ENCODE data around the gene HHATL.

HHATL gene

DNA sequence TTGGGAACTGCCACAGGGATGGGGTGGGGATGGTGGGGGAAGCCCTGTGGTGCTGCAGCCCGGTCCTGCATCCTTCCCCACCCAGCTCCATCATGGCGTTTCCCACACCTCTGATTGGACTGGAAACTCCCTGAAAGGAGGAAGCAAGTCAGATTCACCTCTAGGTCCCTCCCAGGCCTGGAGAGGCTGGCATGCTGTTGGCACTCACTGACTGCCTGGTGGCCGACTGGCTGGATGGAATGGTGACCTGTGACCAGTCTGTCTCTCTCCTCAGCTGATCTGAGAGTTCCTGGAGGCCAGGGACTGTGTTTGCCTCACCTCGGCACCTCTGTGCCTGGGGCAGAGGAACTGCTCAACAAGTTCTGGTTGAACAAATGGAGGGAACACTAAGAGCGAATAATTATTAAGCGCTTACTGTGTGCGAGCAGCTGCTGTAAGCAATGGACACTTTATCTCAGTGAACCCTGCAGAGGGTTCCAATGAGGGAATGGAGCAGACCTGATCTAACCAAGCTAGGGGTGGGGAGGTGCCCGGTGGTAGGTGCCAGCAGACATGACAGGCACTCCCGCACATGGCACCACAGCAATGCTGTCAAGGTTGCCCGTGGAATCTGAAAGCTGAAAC, 3.5 kb upstream of the HHATL start:
- 85% methylated on average over 10 of the region's 10 CpGs for WGBS
- Histone ChIP-seq H3K4ac (ENCODE audit: low read depth in 1 of 2, low read length in 2 of 2) (no peak overlapping the region), H2BK120ac (ENCODE audit: low read depth, low read length) (no peak overlapping the region), H3K18ac (ENCODE audit: low read depth in 1 of 2, low read length in 2 of 2) (no peak overlapping the region), H3K4me1 (ENCODE audit: control insufficient read depth, insufficient read depth, low read depth, low read length) (peaks cover 5% of the 10 kb centered on the region), H3K79me1 (replicated peaks; ENCODE audit: low read length, poor library complexity, severe bottlenecking) (no peaks in the 10 kb centered on the region), H3K23ac (ENCODE audit: low read length in 2 of 2) (no peak overlapping the region), H3K9ac (ENCODE audit: low read length) (no peak overlapping the region), H2AK5ac (ENCODE audit: low read length, severe bottlenecking) (no peak overlapping the region), H4K91ac (ENCODE audit: low read length) (no peak overlapping the region), H2BK12ac (ENCODE audit: low read length in 2 of 2) (no peak overlapping the region), H2BK15ac (ENCODE audit: low read depth, poor library complexity, severe bottlenecking) (no peak overlapping the region), H4K8ac (ENCODE audit: low read length) (no peak overlapping the region), H3K27me3 (ENCODE audit: control insufficient read depth in 1 of 2, insufficient read depth in 1 of 2, low read length in 2 of 2) (peaks cover 14 to 63% of the 10 kb centered on the region in 2 experiments), H3K36me3 (ENCODE audit: control insufficient read depth in 1 of 2, insufficient read depth in 2 of 2, low read depth in 1 of 2, low read length in 2 of 2) (no peaks in the 10 kb centered on the region), H2BK5ac (ENCODE audit: low read depth, low read length, poor library complexity, severe bottlenecking) (no peak overlapping the region), H3K14ac (ENCODE audit: low read length in 2 of 2) (no peak overlapping the region), H3K9me3 (ENCODE audit: control insufficient read depth, low read length) (no peaks in the 10 kb centered on the region), H3K27ac (ENCODE audit: low read length, poor library complexity, severe bottlenecking) (no peak overlapping the region), H3K4me3 (ENCODE audit: insufficient read depth in 1 of 2, low read depth in 1 of 2, low read length in 2 of 2) (no peak overlapping the region), H3K4me2 (ENCODE audit: low read length, poor library complexity, severe bottlenecking) (no peak overlapping the region), H2AFZ (ENCODE audit: low read depth, low read length) (no peak overlapping the region)
- no peak for DNase-seq

DNA sequence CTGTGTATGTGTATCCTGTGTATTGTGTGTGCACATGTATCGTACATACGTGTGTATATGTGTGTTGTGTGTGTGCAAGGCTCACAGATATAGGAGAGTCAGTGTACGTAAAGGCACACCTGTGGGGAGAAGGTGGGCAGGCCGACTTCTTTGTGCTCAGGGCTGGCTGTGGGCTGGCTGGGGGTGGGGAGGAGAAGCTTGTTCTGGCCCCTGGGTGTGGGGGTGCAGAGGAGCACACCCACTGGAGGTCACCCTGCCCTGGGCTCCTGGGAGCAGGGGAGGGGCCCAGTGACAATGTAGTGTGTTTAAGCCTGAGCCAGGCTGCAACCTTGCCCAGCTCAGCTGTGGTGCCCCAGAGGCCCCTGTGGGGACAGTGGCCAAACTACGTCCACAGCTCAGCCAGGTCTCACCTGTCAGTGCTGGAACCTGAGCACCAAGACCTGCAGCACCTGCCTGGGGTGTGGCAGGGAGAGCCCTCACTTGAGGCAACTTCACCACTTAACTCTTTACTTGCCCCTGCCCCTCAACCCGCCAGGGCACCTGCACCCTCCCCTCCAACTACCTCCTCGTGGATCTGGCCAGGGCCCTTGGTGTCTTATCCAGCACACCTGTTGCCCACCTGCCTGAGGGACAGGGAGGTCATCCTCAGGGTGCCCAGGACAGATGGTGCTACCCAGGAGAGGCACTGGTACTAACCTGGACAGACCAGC, 2.6 kb upstream of the HHATL start:
- no peak overlapping the region for H3K4me3 ChIP-seq (ENCODE audit: insufficient read depth in 1 of 2, low read depth in 1 of 2, low read length in 2 of 2)
- WGBS = 66% methylated on average over 7 of the region's 7 CpGs

DNA sequence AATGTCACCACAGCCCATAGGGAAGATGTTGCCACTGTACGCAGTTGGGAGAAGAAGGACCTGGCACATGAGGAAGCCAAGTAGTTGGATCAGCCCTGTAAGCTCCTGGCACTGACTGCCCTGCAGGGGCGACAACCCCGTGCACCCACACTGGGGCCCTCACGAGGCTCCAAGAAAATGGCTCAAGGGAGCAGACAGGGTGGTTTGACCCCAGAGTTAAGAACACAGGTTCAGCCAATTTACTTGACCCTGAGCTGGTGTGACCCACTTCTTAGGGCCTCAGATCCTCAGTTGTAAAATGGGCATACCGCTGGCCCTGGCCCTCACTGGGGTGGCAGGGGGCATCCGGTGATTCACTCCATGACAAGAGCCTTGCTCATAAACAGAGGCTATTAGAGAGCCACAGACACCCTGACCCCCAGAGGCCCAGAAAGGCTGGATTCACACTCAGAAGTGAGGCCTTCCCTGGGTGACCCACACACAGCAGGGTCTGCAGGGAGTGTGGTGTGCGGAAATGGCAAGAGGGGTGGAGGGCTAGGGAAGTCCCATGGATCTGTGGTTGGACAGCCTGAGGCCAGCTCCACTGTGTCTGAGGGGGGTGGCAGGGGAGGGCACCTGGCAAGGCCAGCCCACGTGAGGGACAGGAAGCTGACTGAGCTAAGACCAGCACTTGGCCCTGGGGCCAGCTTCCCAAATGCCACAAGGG, 1.7 kb upstream of the HHATL start:
- H3K4ac ChIP-seq (ENCODE audit: low read depth in 1 of 2, low read length in 2 of 2) = no peak overlapping the region
- H3K9ac ChIP-seq (ENCODE audit: low read length) = no peak overlapping the region
- peaks cover 14 to 70% of the 10 kb centered on the region in 2 experiments for H3K27me3 ChIP-seq (ENCODE audit: control insufficient read depth in 1 of 2, insufficient read depth in 1 of 2, low read length in 2 of 2)
- WGBS = 83% methylated on average over 8 of the region's 8 CpGs
- H2AFZ ChIP-seq (ENCODE audit: low read depth, low read length) = no peak overlapping the region
- H4K91ac ChIP-seq (ENCODE audit: low read length) = no peak overlapping the region
- H3K36me3 ChIP-seq (ENCODE audit: control insufficient read depth in 1 of 2, insufficient read depth in 2 of 2, low read depth in 1 of 2, low read length in 2 of 2) = no peaks in the 10 kb centered on the region
- H3K27ac ChIP-seq (ENCODE audit: low read length, poor library complexity, severe bottlenecking) = no peak overlapping the region
- peaks cover 5% of the 10 kb centered on the region for H3K4me1 ChIP-seq (ENCODE audit: control insufficient read depth, insufficient read depth, low read depth, low read length)
- no peak overlapping the region for H3K4me3 ChIP-seq (ENCODE audit: insufficient read depth in 1 of 2, low read depth in 1 of 2, low read length in 2 of 2)
- H3K23ac ChIP-seq (ENCODE audit: low read length in 2 of 2) = no peak overlapping the region
- no peak overlapping the region for H2AK5ac ChIP-seq (ENCODE audit: low read length, severe bottlenecking)
- DNase-seq = no peak
- H3K14ac ChIP-seq (ENCODE audit: low read length in 2 of 2) = no peak overlapping the region
- H2BK12ac ChIP-seq (ENCODE audit: low read length in 2 of 2) = no peak overlapping the region
- no peak overlapping the region for H4K8ac ChIP-seq (ENCODE audit: low read length)
- no peaks in the 10 kb centered on the region for H3K79me1 ChIP-seq (replicated peaks; ENCODE audit: low read length, poor library complexity, severe bottlenecking)
- no peak overlapping the region for H2BK5ac ChIP-seq (ENCODE audit: low read depth, low read length, poor library complexity, severe bottlenecking)
- no peak overlapping the region for H2BK15ac ChIP-seq (ENCODE audit: low read depth, poor library complexity, severe bottlenecking)
- no peak overlapping the region for H3K4me2 ChIP-seq (ENCODE audit: low read length, poor library complexity, severe bottlenecking)
- no peak overlapping the region for H2BK120ac ChIP-seq (ENCODE audit: low read depth, low read length)
- no peak overlapping the region for H3K18ac ChIP-seq (ENCODE audit: low read depth in 1 of 2, low read length in 2 of 2)
- H3K9me3 ChIP-seq (ENCODE audit: control insufficient read depth, low read length) = no peaks in the 10 kb centered on the region

More for the DNA sequence above, 2.6 kb upstream of the HHATL start:
- DNase-seq = no peak
- Histone ChIP-seq H2BK5ac (ENCODE audit: low read depth, low read length, poor library complexity, severe bottlenecking) (no peak overlapping the region), H3K79me1 (replicated peaks; ENCODE audit: low read length, poor library complexity, severe bottlenecking) (no peaks in the 10 kb centered on the region), H3K36me3 (ENCODE audit: control insufficient read depth in 1 of 2, insufficient read depth in 2 of 2, low read depth in 1 of 2, low read length in 2 of 2) (no peaks in the 10 kb centered on the region), H3K27me3 (ENCODE audit: control insufficient read depth in 1 of 2, insufficient read depth in 1 of 2, low read length in 2 of 2) (peaks cover 14 to 67% of the 10 kb centered on the region in 2 experiments), H2BK15ac (ENCODE audit: low read depth, poor library complexity, severe bottlenecking) (no peak overlapping the region), H4K91ac (ENCODE audit: low read length) (no peak overlapping the region), H3K9me3 (ENCODE audit: control insufficient read depth, low read length) (no peaks in the 10 kb centered on the region), H3K18ac (ENCODE audit: low read depth in 1 of 2, low read length in 2 of 2) (no peak overlapping the region), H3K14ac (ENCODE audit: low read length in 2 of 2) (no peak overlapping the region), H2BK120ac (ENCODE audit: low read depth, low read length) (no peak overlapping the region), H3K4ac (ENCODE audit: low read depth in 1 of 2, low read length in 2 of 2) (no peak overlapping the region), H3K9ac (ENCODE audit: low read length) (no peak overlapping the region), H3K4me1 (ENCODE audit: control insufficient read depth, insufficient read depth, low read depth, low read length) (peaks cover 5% of the 10 kb centered on the region), H2AK5ac (ENCODE audit: low read length, severe bottlenecking) (no peak overlapping the region), H4K8ac (ENCODE audit: low read length) (no peak overlapping the region), H3K27ac (ENCODE audit: low read length, poor library complexity, severe bottlenecking) (no peak overlapping the region), H2BK12ac (ENCODE audit: low read length in 2 of 2) (no peak overlapping the region), H2AFZ (ENCODE audit: low read depth, low read length) (no peak overlapping the region), H3K4me2 (ENCODE audit: low read length, poor library complexity, severe bottlenecking) (no peak overlapping the region), H3K23ac (ENCODE audit: low read length in 2 of 2) (no peak overlapping the region)

DNA sequence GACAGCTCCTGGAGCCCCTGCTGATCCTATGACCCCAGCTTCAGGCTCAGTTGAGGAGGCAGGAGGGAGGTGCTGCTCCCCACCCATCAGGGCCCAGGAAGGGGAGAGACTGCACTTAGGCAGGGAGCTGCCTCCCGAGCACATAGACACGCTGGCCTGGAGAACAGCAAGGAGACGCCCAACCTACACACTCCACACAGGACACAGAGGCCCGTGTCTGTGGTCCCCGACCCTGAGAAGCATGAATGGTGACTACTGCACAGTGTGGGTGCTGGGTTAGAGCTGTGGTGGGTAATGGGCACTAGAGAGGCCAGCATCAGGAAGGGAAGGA, 1.1 kb upstream of the HHATL start:
- H2BK120ac ChIP-seq (ENCODE audit: low read depth, low read length) = no peak overlapping the region
- H2AK5ac ChIP-seq (ENCODE audit: low read length, severe bottlenecking) = no peak overlapping the region
- no peak overlapping the region for H3K4me3 ChIP-seq (ENCODE audit: insufficient read depth in 1 of 2, low read depth in 1 of 2, low read length in 2 of 2)
- WGBS = 60% methylated on average over 2 of the region's 5 CpGs
- no peak overlapping the region for H3K4ac ChIP-seq (ENCODE audit: low read depth in 1 of 2, low read length in 2 of 2)
- H3K9ac ChIP-seq (ENCODE audit: low read length) = no peak overlapping the region
- H2AFZ ChIP-seq (ENCODE audit: low read depth, low read length) = no peak overlapping the region
- H2BK15ac ChIP-seq (ENCODE audit: low read depth, poor library complexity, severe bottlenecking) = no peak overlapping the region
- H3K79me1 ChIP-seq (replicated peaks; ENCODE audit: low read length, poor library complexity, severe bottlenecking) = no peaks in the 10 kb centered on the region
- H2BK5ac ChIP-seq (ENCODE audit: low read depth, low read length, poor library complexity, severe bottlenecking) = no peak overlapping the region
- no peak overlapping the region for H4K8ac ChIP-seq (ENCODE audit: low read length)
- H3K9me3 ChIP-seq (ENCODE audit: control insufficient read depth, low read length) = no peaks in the 10 kb centered on the region
- no peaks in the 10 kb centered on the region for H3K36me3 ChIP-seq (ENCODE audit: control insufficient read depth in 1 of 2, insufficient read depth in 2 of 2, low read depth in 1 of 2, low read length in 2 of 2)
- H3K27ac ChIP-seq (ENCODE audit: low read length, poor library complexity, severe bottlenecking) = no peak overlapping the region
- H3K14ac ChIP-seq (ENCODE audit: low read length in 2 of 2) = no peak overlapping the region
- H3K4me2 ChIP-seq (ENCODE audit: low read length, poor library complexity, severe bottlenecking) = no peak overlapping the region
- no peak overlapping the region for H4K91ac ChIP-seq (ENCODE audit: low read length)
- H3K4me1 ChIP-seq (ENCODE audit: control insufficient read depth, insufficient read depth, low read depth, low read length) = peaks cover 5% of the 10 kb centered on the region
- H2BK12ac ChIP-seq (ENCODE audit: low read length in 2 of 2) = no peak overlapping the region
- no peak overlapping the region for H3K18ac ChIP-seq (ENCODE audit: low read depth in 1 of 2, low read length in 2 of 2)
- peaks cover 14 to 69% of the 10 kb centered on the region in 2 experiments for H3K27me3 ChIP-seq (ENCODE audit: control insufficient read depth in 1 of 2, insufficient read depth in 1 of 2, low read length in 2 of 2)
- no peak for DNase-seq
- H3K23ac ChIP-seq (ENCODE audit: low read length in 2 of 2) = no peak overlapping the region
